ENCODE results near the gene AGPAT1. TPM values are rescaled to one million over a fixed set of nuclear protein-coding genes. Genes with fewer than 3 reads are reported as not detected.
"Not testable (repeated sequence)": the region's sequence is repeated elsewhere in the genome, so short reads cannot be mapped to it uniquely, and the experiment has no call there.

Gene AGPAT1
- total and polyA plus RNA-seq, 2 experiments from 2014 or later = 62.8 to 71.4 TPM

DNA sequence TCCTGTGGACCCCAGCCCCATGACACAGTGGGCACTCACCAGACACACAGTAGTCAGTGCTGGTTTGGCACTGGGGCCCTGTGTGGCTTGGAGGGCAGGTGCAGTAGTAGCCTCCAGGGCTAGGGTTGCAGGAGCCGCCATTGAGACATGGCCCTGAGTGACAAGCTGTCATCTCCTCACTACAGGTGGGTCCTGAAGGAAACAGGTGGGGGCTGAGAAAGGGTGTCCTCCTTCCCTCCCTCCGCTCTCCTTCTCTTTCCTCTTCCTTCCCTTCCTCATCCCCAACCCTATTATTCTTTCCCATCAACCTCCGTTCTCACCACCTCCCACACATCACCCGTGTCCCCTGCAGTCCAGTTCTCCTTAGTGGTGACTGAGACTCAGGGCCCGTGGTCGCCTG lies 37.8 kb upstream of the AGPAT1 start:
- no peaks in the 10 kb centered on the region for H4K20me1 ChIP-seq (ENCODE audit: insufficient read depth, poor library complexity, severe bottlenecking)
- no peak overlapping the region for H2AFZ ChIP-seq
- H3K4me2 ChIP-seq = no peak overlapping the region
- H3K9me3 ChIP-seq (ENCODE audit: low read depth) = no peaks in the 10 kb centered on the region
- WGBS (ENCODE audit: low lambda C conversion rate, missing lambda C conversion rate) = 94% methylated on average over 6 of the region's 6 CpGs
- H3K27ac ChIP-seq = no peak overlapping the region
- DNase-seq (ENCODE audit: low spot score) = no peak
- no peaks in the 10 kb centered on the region for H3K36me3 ChIP-seq (replicated peaks; ENCODE audit: insufficient read depth, low read depth)
- no peaks in the 10 kb centered on the region for H3K27me3 ChIP-seq
- H3K79me2 ChIP-seq = no peaks in the 10 kb centered on the region
- no peaks in the 10 kb centered on the region for H3K4me1 ChIP-seq (ENCODE audit: insufficient read depth)
- H3K4me3 ChIP-seq = no peak overlapping the region
- no peaks in the 10 kb centered on the region for H3K9me2 ChIP-seq (replicated peaks; ENCODE audit: insufficient read depth)
- TF ChIP-seq CTCF (IDR thresholded peaks at IDR 0.05; ENCODE audit: poor library complexity) (no peak), EZH2phosphoT487 (IDR thresholded peaks at IDR 0.05; ENCODE audit: low read depth, severe bottlenecking, unreplicated experiment) (no peak), EZH2 (IDR thresholded peaks at IDR 0.05; ENCODE audit: borderline replicate concordance) (no peak)

- Histone ChIP-seq H2AFZ (no peak overlapping the region), H3K36me3 (replicated peaks; ENCODE audit: insufficient read depth, low read depth) (no peaks in the 10 kb centered on the region), H4K20me1 (ENCODE audit: insufficient read depth, poor library complexity, severe bottlenecking) (no peaks in the 10 kb centered on the region), H3K27me3 (no peaks in the 10 kb centered on the region), H3K79me2 (no peaks in the 10 kb centered on the region), H3K9me3 (ENCODE audit: low read depth) (no peaks in the 10 kb centered on the region), H3K4me1 (ENCODE audit: insufficient read depth) (no peaks in the 10 kb centered on the region), H3K9me2 (replicated peaks; ENCODE audit: insufficient read depth) (no peaks in the 10 kb centered on the region), H3K27ac (no peak overlapping the region), H3K4me2 (no peak overlapping the region), H3K4me3 (no peak overlapping the region)
- no peak for TF ChIP-seq CTCF (IDR thresholded peaks at IDR 0.05; ENCODE audit: poor library complexity)
- TF ChIP-seq EZH2phosphoT487 (IDR thresholded peaks at IDR 0.05; ENCODE audit: low read depth, severe bottlenecking, unreplicated experiment) = no peak
- no peak for TF ChIP-seq EZH2 (IDR thresholded peaks at IDR 0.05; ENCODE audit: borderline replicate concordance)
- 81% methylated on average over 12 of the region's 12 CpGs for WGBS (ENCODE audit: low lambda C conversion rate, missing lambda C conversion rate)
- no peak for DNase-seq (ENCODE audit: low spot score)
These were observed 36.3 kb upstream of the AGPAT1 start for GRCh38 chr6:32212076-32212760.

DNA sequence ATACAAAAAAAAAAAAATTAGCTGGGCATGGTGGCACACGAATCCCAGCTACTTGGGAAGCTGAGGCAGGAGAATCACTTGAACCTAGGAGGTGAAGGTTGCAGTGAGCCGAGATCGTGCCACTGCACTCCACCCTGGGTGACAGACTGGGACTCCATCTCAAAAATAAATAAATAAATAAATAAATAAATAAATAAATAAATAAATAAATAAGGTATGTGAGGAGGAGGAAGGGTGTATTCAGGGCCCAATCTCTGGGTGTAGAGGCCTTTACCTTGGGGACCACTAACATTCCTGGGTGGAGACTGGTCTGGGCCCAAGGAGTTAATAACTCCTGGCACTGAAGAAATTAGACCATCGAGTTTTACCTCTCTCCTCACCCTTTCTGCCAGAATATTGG lies 35.5 kb upstream of the AGPAT1 start:
- not testable (repeated sequence) for H3K9me3 ChIP-seq (ENCODE audit: low read depth); H3K36me3 ChIP-seq (replicated peaks; ENCODE audit: insufficient read depth, low read depth); H2AFZ ChIP-seq; H3K4me2 ChIP-seq; H3K4me3 ChIP-seq; H3K27me3 ChIP-seq; H3K4me1 ChIP-seq (ENCODE audit: insufficient read depth); H3K9me2 ChIP-seq (replicated peaks; ENCODE audit: insufficient read depth); H4K20me1 ChIP-seq (ENCODE audit: insufficient read depth, poor library complexity, severe bottlenecking); DNase-seq (ENCODE audit: low spot score); H3K27ac ChIP-seq; H3K79me2 ChIP-seq
- 92% methylated on average over 4 of the region's 4 CpGs for WGBS (ENCODE audit: low lambda C conversion rate, missing lambda C conversion rate)

DNA sequence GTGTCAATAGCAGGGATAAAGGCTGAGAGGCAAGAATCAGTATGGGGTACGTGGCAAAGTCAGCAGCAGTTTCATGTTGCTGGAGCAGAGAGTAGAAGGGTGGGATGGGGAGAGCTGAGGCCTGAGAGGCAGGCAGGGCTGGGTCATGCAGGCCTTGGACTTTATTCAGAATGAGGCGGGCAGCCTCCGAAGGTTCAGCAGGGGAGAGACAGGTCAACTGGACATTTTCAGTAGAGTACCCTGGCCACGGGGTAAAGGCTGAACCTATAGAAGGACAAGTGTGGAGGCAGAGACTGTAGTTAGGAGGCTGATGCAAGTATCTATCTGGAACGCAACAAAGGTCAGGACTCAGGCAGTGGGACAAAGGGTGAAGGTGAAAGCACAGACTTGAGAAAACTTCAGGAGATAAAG lies 34.3 kb upstream of the AGPAT1 start:
- WGBS (ENCODE audit: low lambda C conversion rate, missing lambda C conversion rate) = 75% methylated on average over 5 of the region's 5 CpGs
- TF ChIP-seq EZH2 (IDR thresholded peaks at IDR 0.05; ENCODE audit: borderline replicate concordance) = no peak
- no peak for TF ChIP-seq EZH2phosphoT487 (IDR thresholded peaks at IDR 0.05; ENCODE audit: low read depth, severe bottlenecking, unreplicated experiment)
- no peak for TF ChIP-seq CTCF (IDR thresholded peaks at IDR 0.05; ENCODE audit: poor library complexity)

More for the DNA sequence above, 34.3 kb upstream of the AGPAT1 start:
- H3K4me2 ChIP-seq = no peak overlapping the region
- no peaks in the 10 kb centered on the region for H3K79me2 ChIP-seq
- no peak overlapping the region for H3K27ac ChIP-seq
- DNase-seq (ENCODE audit: low spot score) = no peak
- no peaks in the 10 kb centered on the region for H3K27me3 ChIP-seq
- H2AFZ ChIP-seq = no peak overlapping the region
- no peaks in the 10 kb centered on the region for H3K4me1 ChIP-seq (ENCODE audit: insufficient read depth)
- no peaks in the 10 kb centered on the region for H3K9me2 ChIP-seq (replicated peaks; ENCODE audit: insufficient read depth)
- H3K36me3 ChIP-seq (replicated peaks; ENCODE audit: insufficient read depth, low read depth) = no peaks in the 10 kb centered on the region
- no peaks in the 10 kb centered on the region for H4K20me1 ChIP-seq (ENCODE audit: insufficient read depth, poor library complexity, severe bottlenecking)
- H3K4me3 ChIP-seq = no peak overlapping the region
- H3K9me3 ChIP-seq (ENCODE audit: low read depth) = no peaks in the 10 kb centered on the region
